Amniotic stem cell (primary cell): ENCODE measurements around the gene PCSK4.
"Not testable (repeated sequence)": the region's sequence is repeated elsewhere in the genome, so short reads cannot be mapped to it uniquely, and the experiment has no call there.

ENCODE experiments used
- DNase-seq: peaks from one replicate; lab custom pipeline; 2025; lab: John Stamatoyannopoulos, UW

Gene PCSK4

GRCh38 chr19:1452802-1453524 lies 37.2 kb downstream of the PCSK4 start:
- no peak for DNase-seq

DNA sequence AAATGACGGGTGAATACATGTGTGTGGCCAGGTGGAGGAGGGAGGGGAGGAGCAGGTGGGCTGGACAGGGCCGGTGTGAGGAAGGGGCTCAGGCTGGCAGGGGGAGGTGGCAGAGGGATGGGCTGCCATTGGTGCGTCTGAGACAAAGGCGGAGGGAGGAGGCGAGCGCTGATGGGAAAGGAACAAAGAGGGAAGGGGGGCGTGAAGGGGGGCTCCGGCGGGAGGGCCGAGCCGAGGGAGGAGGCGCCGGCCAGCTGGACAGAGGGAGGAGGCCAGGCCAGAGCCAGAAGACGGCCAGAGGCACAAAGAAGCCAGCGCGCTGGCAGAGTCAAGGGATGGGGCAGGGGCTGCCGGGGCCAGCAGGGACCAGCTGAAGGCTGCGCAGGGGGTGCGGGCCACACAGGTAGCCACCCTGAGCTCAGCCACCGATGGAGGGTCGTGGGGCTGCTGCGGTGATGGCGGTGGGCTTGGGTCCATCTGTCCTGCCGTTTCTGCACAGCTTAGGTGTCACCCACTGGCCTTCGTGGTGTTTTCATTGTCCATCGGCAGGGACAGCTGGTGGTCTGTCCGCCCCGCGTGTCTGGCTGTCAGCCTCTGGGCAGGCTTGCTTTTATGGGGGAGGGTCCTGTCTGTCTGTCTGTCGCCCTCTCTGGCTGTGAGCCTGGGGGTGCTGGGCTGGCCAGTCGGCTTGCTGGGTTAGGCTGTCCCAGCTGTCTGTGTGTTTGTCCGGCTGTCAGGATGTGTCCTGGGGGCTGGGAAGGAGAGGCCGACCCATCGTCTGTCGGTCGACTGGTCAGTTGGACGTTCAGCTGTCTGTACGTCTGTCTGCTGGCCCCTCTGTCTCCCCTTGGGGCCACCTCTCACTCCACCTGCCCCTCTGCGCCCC lies 38.0 kb downstream of the PCSK4 start:
- DNase-seq: no peak

DNA sequence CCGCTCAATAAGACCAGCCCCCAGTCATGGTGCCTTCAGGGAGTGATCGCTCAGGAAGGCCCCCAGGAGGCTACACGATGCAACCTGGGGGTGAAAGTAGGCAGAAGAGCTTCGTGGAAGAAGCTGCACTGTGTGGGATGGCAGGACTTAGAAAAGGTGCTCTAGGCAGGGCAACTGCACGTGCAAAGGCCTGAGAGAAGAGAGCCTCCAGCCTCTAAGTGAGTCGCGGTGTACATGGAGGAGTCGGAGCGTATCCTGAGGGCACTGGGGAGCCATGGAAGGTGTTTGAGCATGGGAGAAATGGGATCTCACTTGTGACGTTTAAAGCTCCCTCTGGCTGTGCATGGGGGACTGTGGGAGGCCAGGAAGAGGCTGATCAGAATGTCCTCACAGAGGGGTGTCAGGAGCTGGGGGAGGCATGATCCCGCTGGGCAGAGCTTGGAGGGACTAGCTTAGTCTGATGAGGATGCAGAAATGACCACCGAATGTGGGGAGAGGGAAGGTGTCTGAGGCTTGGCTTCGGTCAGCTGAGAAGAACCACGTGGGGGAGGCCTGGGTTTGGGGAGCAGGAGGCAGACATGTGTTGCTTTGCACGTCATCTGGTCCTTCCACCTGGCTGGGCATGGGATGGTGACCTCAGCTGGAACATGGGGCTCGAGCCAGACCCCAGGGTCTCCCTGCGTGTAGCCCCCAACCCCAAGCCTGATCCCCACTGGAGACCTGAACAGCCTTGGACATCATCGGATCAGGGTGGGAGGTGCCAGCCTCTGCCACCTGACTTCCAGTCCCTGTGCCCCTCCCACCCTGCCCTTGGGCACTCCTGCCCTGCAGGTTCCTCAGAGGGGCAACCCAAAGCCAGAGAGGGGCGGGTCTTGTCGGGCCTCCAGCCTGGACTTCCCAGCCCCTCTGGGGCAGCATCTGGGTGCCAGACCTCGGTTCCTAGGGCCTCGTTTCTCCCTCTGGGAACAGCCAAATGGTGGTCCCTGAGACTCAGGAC lies 39.1 kb downstream of the PCSK4 start:
- no peak for DNase-seq

- no peak for DNase-seq
These were observed 40.4 kb downstream of the PCSK4 start, which contains the start of gene APC2 for GRCh38 chr19:1449467-1450442. TSS of gene APC2 (plus strand) at chr19:1450121. CDS start at chr19:1453002, 2,881 bp downstream.

GRCh38 chr19:1447944-1448343 lies 42.2 kb downstream of the PCSK4 start:
- no peak for DNase-seq

DNA sequence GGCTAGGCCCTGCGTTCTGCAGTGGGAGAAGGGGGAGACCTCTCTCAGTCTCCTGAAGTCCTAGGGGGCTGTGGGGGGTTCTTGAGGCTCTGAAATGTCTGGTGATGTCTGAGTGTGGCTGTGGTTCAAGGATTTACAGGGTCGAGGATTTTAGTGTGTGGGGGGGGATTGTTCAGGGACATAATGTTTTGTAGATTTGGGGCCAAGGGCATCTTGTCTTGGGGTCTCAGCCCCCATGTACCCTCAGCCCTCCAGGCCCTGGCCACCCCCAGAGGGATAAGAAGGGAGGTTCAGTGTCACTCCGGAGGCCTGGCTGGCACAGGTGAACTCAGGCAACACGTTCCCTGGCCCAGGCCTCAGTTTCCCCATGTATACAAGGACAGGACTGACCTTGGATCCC lies 42.6 kb downstream of the PCSK4 start:
- DNase-seq: no peak

GRCh38 chr19:1446713-1447481 lies 43.3 kb downstream of the PCSK4 start:
- DNase-seq: no peak

DNA sequence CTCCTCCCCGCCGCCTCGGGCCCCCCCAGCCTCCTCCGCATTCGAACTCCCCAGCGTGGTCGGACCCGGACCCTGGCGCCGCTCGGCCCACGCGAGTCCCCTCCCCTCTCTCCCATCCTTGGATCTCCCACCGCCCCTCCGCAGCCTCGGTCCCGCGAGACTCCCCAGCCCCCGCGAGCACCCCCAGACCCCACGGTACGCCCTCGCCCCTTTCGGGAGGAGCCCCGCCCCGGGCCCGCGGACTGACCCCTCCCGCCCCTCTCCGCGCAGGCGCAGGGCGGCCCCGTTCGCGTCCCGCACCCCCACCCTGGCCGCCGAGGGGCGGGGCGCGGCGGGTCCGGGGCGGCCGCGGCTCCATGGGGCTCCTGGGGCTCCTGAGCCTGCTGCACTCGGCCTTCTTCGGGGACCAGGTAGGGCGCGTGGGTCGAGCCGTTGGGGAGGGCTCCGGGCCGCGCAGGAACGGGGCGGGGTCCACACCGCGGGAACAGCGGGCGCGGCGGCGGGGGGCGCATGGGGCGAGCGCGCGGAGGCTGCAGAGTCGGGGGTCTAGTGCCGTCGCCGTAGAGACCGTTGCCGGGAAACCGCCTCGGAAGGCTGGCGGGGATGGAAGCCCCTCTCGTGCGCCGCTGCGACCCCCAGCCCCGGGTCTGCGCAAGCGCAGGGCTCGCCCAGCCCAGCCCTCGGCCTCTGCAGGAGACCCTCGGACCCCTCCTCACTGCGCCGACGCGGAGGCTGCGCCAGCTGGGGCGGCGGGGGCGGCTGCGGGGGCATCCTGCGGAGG lies 44.0 kb downstream of the PCSK4 start:
- DNase-seq: no peak

DNA sequence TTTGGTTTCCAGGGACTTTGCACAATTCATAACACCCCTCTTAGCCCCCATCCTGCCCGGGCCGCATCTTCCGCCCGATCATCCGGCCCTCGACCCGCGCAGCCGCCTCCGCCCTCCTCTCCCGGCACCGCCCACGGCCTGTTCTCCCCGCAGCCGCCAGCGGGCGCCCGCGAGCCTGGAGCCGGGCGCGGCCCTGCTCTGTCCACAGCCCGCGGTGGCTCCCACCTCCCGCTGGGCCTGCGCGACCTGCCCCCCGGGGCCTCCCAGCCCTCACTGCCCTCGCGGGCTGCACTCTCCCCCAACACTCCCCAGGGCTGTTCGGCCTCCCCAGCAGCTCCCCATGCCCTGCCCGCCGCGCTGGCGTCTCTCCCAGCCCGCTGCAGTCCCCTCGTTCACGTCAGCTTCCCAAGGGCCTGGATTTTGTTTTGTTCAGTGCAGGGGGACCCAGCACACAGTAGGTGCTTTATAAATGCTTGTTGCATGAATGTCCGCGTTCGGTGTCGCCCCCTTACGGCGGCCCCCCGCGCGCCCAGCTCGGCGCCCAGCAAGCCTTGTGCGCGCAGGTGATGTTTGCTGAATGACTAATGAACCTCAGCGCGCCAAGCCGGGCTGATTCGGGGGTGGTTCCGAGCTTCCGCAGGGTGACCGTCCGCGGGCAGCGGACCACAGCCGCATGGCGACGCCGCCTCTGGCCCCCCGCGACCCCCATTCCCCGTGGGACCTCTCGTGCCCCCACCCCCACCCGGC lies 44.8 kb downstream of the PCSK4 start:
- peak; percentile 33 for DNase-seq

DNA sequence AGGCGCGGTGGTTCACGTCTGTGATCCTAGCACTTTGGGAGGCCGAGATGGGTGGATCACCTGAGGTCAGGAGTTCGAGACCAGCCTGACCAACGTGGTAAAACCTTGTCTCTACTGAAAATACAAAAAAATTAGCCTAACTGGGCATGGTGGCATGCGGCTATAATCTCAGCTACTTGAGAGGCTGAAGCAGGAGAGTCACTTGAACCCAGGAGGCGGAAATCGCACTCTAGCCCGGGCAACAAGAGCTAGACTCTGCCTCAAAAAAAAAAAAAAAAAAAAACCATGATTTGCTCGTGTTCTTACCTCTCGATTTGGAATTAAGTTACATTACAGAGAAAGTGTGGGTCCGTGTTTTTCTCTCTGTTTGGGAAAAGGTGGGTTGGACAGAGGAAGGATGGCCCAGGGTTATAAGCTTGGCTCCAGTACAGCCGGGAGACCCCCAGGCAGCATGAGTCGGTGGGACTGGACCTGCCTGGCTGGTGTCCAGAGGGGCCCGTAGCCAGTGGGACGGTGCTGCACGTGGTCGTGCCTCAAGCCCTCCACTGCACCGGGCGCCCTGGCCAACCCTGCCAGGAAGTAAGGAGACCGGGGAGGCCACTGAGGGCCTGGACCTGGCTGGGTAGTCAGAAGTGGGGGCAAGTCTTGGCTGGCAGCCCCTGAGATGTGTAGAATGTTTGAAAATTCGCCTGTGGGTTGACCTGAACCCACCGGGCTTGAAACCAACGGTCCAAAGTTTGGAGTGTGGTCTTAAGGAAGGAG lies 48.3 kb downstream of the PCSK4 start:
- no peak for DNase-seq

DNA sequence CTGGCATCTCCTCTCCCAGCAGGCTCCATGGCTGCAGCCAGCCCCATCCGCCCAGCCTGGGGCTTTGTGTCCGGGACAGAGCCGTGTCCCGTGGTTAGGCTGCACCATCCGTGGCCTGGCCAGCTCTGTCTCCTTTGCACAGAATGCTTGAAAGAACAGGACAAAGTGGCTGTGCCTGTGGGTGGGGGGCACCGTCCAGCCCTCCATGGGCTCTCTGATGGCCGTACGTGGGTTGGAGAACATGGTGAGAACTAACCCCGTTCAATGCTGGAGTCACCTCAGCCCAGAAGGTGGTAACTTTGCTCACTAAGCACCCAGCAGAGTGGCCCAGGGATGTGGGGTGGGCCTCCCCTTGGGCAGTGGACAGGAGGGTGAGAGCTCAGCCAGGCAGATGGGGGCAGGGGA lies 49.1 kb downstream of the PCSK4 start:
- DNase-seq: no peak

- no peak for DNase-seq
These were observed 49.7 kb downstream of the PCSK4 start for GRCh38 chr19:1440418-1440801.

DNA sequence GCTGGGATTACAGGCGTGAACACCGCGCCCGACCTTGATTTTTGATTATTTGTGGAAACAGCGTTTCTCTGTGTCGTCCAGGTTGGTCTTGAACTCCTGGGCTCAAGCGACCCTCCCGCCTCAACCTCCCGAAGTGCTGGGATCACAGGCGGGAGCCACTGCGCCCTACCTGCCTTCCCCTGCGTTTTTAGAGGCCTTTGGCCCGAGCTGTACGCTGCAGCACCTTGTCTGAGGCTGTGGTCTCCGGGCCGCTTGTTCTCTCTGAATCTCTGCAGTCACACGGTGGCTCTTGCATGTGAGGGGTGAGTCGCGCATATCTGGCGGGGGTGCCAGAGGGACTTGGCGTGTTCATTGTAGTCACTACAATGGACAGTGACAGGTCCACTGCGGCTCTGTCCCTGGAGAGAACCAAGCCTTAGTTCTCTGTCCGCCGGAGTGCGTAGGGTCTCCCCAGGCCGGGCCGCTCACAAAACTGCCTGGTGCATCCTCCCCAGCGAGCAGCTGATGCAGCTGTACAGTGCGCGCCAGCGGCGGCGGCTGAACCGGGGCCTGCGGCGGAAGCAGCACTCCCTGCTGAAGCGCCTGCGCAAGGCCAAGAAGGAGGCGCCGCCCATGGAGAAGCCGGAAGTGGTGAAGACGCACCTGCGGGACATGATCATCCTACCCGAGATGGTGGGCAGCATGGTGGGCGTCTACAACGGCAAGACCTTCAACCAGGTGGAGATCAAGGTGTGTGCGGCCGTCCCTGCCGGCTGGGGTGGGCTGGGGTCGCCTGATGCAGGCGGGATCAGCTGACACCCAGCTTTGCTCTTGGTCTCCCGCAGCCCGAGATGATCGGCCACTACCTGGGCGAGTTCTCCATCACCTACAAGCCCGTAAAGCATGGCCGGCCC lies 50.4 kb downstream of the PCSK4 start:
- DNase-seq: not testable (repeated sequence)

DNA sequence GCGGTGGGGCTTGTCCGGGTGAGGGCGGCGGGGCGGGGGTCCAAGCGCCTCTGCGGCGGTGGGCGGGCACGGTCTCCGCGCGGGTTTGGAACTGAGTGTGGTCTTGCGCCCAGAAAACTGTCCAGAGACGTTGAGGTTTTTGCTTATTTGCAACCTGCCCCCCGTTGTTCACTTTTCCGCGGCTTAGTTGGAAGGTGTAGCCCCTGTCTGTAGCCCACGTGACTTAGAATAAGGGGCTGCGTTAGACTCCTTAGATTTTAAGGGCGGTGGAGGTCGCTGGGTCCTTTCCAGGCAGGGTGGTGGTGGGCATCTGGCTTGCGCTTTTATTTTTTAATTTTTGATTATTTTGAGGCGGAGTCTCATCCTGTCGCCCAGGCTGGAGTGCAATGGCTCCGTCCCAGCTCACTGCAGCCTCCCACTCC lies 51.2 kb downstream of the PCSK4 start:
- DNase-seq: no peak

DNA sequence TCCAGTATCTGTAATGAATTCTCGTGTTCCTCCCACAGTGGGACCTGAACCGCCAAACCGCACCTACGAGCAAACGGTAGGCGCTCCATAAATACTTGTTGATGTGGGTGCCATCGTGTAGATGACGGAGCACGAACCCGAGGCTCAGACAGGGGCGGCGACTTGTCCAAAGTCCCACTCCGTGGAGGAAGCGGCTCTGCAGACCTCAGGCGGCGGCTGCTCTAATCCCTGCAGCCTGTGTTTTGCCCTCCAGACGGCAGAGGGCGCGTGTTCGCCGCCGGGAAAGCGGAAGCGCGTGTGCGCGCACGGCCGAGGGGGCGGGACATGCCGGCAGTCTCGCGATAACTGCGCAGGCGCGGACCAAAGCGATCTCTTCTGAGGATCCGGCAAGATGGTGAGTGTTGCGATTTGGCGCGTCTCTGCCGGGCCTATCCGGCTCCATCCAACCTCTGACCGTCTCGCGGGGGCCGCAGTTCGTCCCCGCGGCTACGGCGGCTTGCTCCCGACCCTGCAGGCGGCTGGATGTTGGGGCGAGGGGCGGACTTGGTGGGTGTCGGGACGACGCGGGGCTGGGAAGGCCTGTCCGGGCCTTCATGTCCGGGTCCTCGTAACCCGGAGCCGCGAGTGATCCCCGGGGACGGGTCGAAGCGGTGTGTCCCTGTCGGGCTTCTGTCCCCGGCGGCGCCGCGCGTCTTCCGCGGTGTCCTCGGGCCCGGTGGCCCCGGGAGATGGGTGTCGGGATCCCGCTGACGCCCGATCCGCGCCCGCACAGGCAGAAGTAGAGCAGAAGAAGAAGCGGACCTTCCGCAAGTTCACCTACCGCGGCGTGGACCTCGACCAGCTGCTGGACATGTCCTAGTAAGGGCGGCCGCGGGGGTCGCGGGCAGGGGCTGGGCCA lies 51.9 kb downstream of the PCSK4 start, which contains the start of gene RPS15:
Gene RPS15 (plus strand): TSS at position 362 of the 898 bp plus-strand sequence. CDS start 30 bp downstream, at position 392.
- DNase-seq: peak; percentile 88
